Endothelial cell of umbilical vein (primary cell): ENCODE results near the gene POLN. TPM values are rescaled to one million over a fixed set of nuclear protein-coding genes. Genes with fewer than 3 reads are reported as not detected.

Source experiments
- BruUV-seq: library from RNA; stranded (reverse); fragments of 400-500 nt; replicated peaks from 2 replicates; lab custom pipeline; 2021; lab: Mats Ljungman, UMichigan
- CTCF ChIA-PET: fragments of 300-600, 350-600 bp; sonication (Branson Sonifier 250); formaldehyde crosslinking; loops from one replicate; lab custom pipeline; 2021; ENCODE audit warnings: antibody characterized with exemption, inconsistent platforms; lab: Charles Lee
- POLR2A ChIA-PET: fragments of 300-600, 350-600 bp; sonication (Branson Sonifier 250); formaldehyde crosslinking; loops from one replicate; lab custom pipeline; 2021; ENCODE audit warnings: antibody characterized with exemption, inconsistent platforms; lab: Charles Lee
- DNase-seq: peaks from one replicate; pipeline ENCODE4 v3.0.0-alpha.2; 2011; ENCODE audit warnings: low read depth, low spot score
- FAIRE-seq: peaks from 2 replicates; lab custom pipeline; 2011; peaks lifted over from hg19 to GRCh38; lab: Jason Lieb, UNC
- H2AFZ ChIP-seq: 2 replicates; pipeline ENCODE4 v1.6.0; 2012; ENCODE audit warnings: low read depth, low read length, control low read depth, inconsistent platforms
- H3K27ac ChIP-seq: 2 replicates; pipeline ENCODE4 v1.5.1; 2011; ENCODE audit warnings: low read depth, mild to moderate bottlenecking, control low read depth, low read length, moderate library complexity; ENCODE audit not compliant: insufficient read depth
- H3K27me3 ChIP-seq, 2 experiments: 2 replicates each; pipeline versions ENCODE4 v1.6.0 to v1.6.1; 2011; ENCODE audit warnings: low read length in 2 of 2, mixed read lengths in 1 of 2; ENCODE audit not compliant: control insufficient read depth in 2 of 2, insufficient read depth in 2 of 2
- H3K36me3 ChIP-seq, 2 experiments: 2 replicates in 1 of 2; 3 replicates in 1 of 2; pipeline ENCODE4 v1.5.1; 2011; ENCODE audit warnings: low read length in 2 of 2, mild to moderate bottlenecking in 1 of 2, moderate library complexity in 1 of 2; ENCODE audit not compliant: control insufficient read depth in 2 of 2, insufficient read depth in 2 of 2; ENCODE audit errors: extremely low read depth in 1 of 2
- H3K4me1 ChIP-seq: 3 replicates; pipeline ENCODE4 v1.5.1; 2011; ENCODE audit warnings: mild to moderate bottlenecking, low read length; ENCODE audit not compliant: control insufficient read depth, insufficient read depth; ENCODE audit errors: extremely low read depth
- H3K4me2 ChIP-seq: 2 replicates; pipeline ENCODE4 v1.6.1; 2011; ENCODE audit warnings: low read length, control low read depth, mixed read lengths; ENCODE audit not compliant: insufficient read depth
- H3K4me3 ChIP-seq, 3 experiments: fragments of 200-600 bp in 1 of 3; sonication (generic), shearing (Covaris generic) in 1 of 3; replicated peaks in 1 of 3; 2 replicates each; pipeline ENCODE4 v1.5.1; 2011 to 2016; ENCODE audit warnings: control low read depth in 3 of 3, low read length in 3 of 3, mild to moderate bottlenecking in 2 of 3, inconsistent platforms in 1 of 3, low read depth in 1 of 3, moderate library complexity in 1 of 3; ENCODE audit not compliant: insufficient read depth in 1 of 3
- H3K79me2 ChIP-seq: 2 replicates; pipeline ENCODE4 v1.6.0; 2012; ENCODE audit warnings: low read length, inconsistent platforms; ENCODE audit not compliant: control insufficient read depth, insufficient read depth
- H3K9ac ChIP-seq: replicated peaks from 2 replicates; pipeline ENCODE3; 2011; ENCODE audit warnings: low read length, control low read depth; ENCODE audit not compliant: insufficient read depth; ENCODE audit errors: extremely low read depth
- H3K9me1 ChIP-seq: replicated peaks from 3 replicates; pipeline ENCODE4 v1.6.0; 2011; ENCODE audit warnings: mild to moderate bottlenecking, low read length; ENCODE audit not compliant: control insufficient read depth, insufficient read depth; ENCODE audit errors: extremely low read depth
- H3K9me3 ChIP-seq: replicated peaks from 2 replicates; pipeline ENCODE4 v1.5.1; 2012; ENCODE audit warnings: low read length, inconsistent platforms; ENCODE audit not compliant: control insufficient read depth, insufficient read depth
- H4K20me1 ChIP-seq: replicated peaks from 2 replicates; pipeline ENCODE3; 2011; ENCODE audit warnings: mild to moderate bottlenecking, low read length; ENCODE audit not compliant: control insufficient read depth, insufficient read depth; ENCODE audit errors: extremely low read depth
- CTCF ChIP-seq, 2 donors: IDR thresholded peaks; 1 replicate in 1 of 2; 2 replicates in 1 of 2; pipeline ENCODE4 v1.5.1; 2011; ENCODE audit warnings: low read length in 2 of 2, mild to moderate bottlenecking in 2 of 2, moderate library complexity in 2 of 2, control low read depth in 1 of 2, inconsistent platforms in 1 of 2, low read depth in 1 of 2; ENCODE audit not compliant: insufficient read depth in 1 of 2; ENCODE audit errors: extremely low read depth in 1 of 2
- EZH2 ChIP-seq: IDR thresholded peaks from 2 replicates; pipeline ENCODE4 v1.6.1; 2012; ENCODE audit warnings: borderline replicate concordance, low read depth, mild to moderate bottlenecking, moderate library complexity, low read length, inconsistent platforms; ENCODE audit not compliant: severe bottlenecking
- JUN ChIP-seq: IDR thresholded peaks from 2 replicates; pipeline ENCODE4 v1.6.1; 2011; ENCODE audit warnings: borderline replicate concordance, low read depth; ENCODE audit not compliant: insufficient read length, insufficient read depth
- MYC ChIP-seq: IDR thresholded peaks from one replicate; pipeline ENCODE4 v1.6.1; 2011; ENCODE audit warnings: mild to moderate bottlenecking, low read depth, low read length
- dilution Hi-C: fragments of 300-500 bp; cut with MboI; formaldehyde crosslinking; loops from one replicate; pipeline ENCODE4 v1.15.0; 2019; ENCODE audit warnings: low sequenced_read_pairs; ENCODE audit not compliant: extremely low pct_ligation_motif_present
- intact Hi-C: fragments of 100-400 bp; cut with micrococcal nuclease; formaldehyde crosslinking; loops from one replicate; pipeline ENCODE4 v1.10.0; 2022
- polyA plus RNA-seq, 4 experiments: library from polyadenylated mRNA; depleted of rRNA in 3 of 4; stranded (reverse) in 3 of 4; unstranded in 1 of 4; fragments of >200 nt; gene quantifications; 2 replicates each; pipeline versions ENCODE4 v1.2.1 to v1.2.3, GENCODE V29; 2011 to 2012; ENCODE audit warnings: missing spikeins in 1 of 4
- total RNA-seq: library from RNA; stranded (reverse); gene quantifications from 2 replicates; pipeline ENCODE4 v1.2.3, GENCODE V29; 2021

POLN gene
- total and polyA plus RNA-seq, 2 donors (not counting 3 experiments of a cell fraction or from before 2014, with no cell fraction given) = 1.3 to 4.2 TPM

GRCh38 chr4:2220016-2220630, 21.8 kb downstream of the POLN start:
- dilution Hi-C loops = no loop called here
- DNase-seq (peak; percentile 66), FAIRE-seq (peak; percentile 86)
- TF ChIP-seq CTCF (IDR thresholded peaks at IDR 0.05; ENCODE audit: extremely low read depth in 1 of 2, insufficient read depth in 1 of 2, low read depth in 1 of 2, low read length in 2 of 2) = peak; percentile 84 to 85
- no peak for TF ChIP-seq MYC
- Histone ChIP-seq H3K27ac (no peak overlapping the region), H3K36me3 (peaks cover 0 to 4% of the 10 kb centered on the region in 2 experiments), H3K79me2 (no peaks in the 10 kb centered on the region), H4K20me1 (no peaks in the 10 kb centered on the region), H3K4me3 (no peak overlapping the region), H3K9me3 (no peaks in the 10 kb centered on the region), H3K4me2 (no peak overlapping the region), H3K27me3 (no peaks in the 10 kb centered on the region), H3K9me1 (no peaks in the 10 kb centered on the region), H2AFZ (no peak overlapping the region), H3K4me1 (no peaks in the 10 kb centered on the region), H3K9ac (no peak overlapping the region)
- no TSS peak for BruUV-seq
- POLR2A ChIA-PET = interaction anchor here (0.8 kb wide), 1 partner anchor 42 kb away, joined by 3 read pairs; no protein-coding TSS in a partner anchor
- intact Hi-C loops = loop anchor here (1.0 kb wide), 2 partner anchors 221 to 242 kb away; no protein-coding TSS in a partner anchor
- CTCF ChIA-PET = interaction anchor here (0.6 to 3.2 kb wide), 65 partner anchors 10 to 494 kb away, joined by 3 to 149 read pairs (median 4); partner anchors contain the start of genes CFAP99, HAUS3, MXD4 and NELFA

GRCh38 chr4:2219233-2219760, 22.6 kb downstream of the POLN start:
- H3K27ac ChIP-seq = no peak overlapping the region

More at GRCh38 chr4:2219233-2219760, 22.6 kb downstream of the POLN start:
- Histone ChIP-seq H3K4me1 (no peaks in the 10 kb centered on the region), H3K4me3 (no peak overlapping the region), H3K4me2 (no peak overlapping the region), H4K20me1 (no peaks in the 10 kb centered on the region), H3K79me2 (no peaks in the 10 kb centered on the region), H3K9me1 (no peaks in the 10 kb centered on the region), H3K9me3 (no peaks in the 10 kb centered on the region), H3K27me3 (no peaks in the 10 kb centered on the region), H2AFZ (no peak overlapping the region), H3K36me3 (peaks cover 0 to 4% of the 10 kb centered on the region in 2 experiments), H3K9ac (no peak overlapping the region)
- BruUV-seq = no TSS peak
- dilution Hi-C loops (no loop called here), intact Hi-C loops (no loop called here)
- ChIA-PET POLR2A (interaction anchor here (0.8 kb wide), 1 partner anchor 43 kb away, joined by 3 read pairs; no protein-coding TSS in a partner anchor), CTCF (interaction anchor here (0.6 to 3.2 kb wide), 50 partner anchors 11 to 429 kb away, joined by 3 to 149 read pairs (median 4); partner anchors contain the start of genes CFAP99, HAUS3, MXD4 and NELFA)
- no peak for FAIRE-seq
- TF ChIP-seq CTCF (IDR thresholded peaks at IDR 0.05; ENCODE audit: extremely low read depth in 1 of 2, insufficient read depth in 1 of 2, low read depth in 1 of 2, low read length in 2 of 2) (no peak), JUN (no peak), EZH2 (no peak)
- no peak for DNase-seq
